Epithelial cell of esophagus (primary cell): ENCODE measurements around the gene TNNT3.
"Not testable (repeated sequence)": the region's sequence is repeated elsewhere in the genome, so short reads cannot be mapped to it uniquely, and the experiment has no call there.

Experiments
- DNase-seq: peaks from one replicate; pipeline ENCODE4 v3.0.0; 2010; ENCODE audit warnings: low read depth
- H3K4me3 ChIP-seq: 2 replicates; pipeline ENCODE4 v1.5.1; 2011; ENCODE audit warnings: mild to moderate bottlenecking, low read length, control low read depth
- CTCF ChIP-seq: IDR thresholded peaks from 2 replicates; pipeline ENCODE4 v1.5.1; 2011; ENCODE audit warnings: low read depth, mild to moderate bottlenecking, low read length, control low read depth, inconsistent platforms; ENCODE audit not compliant: insufficient read depth; ENCODE audit errors: missing control alignments

Gene TNNT3

GRCh38 chr11:1936072-1936780 lies 16.7 kb downstream of the TNNT3 start:
- no peak overlapping the region for H3K4me3 ChIP-seq
- DNase-seq: no peak
- TF ChIP-seq CTCF: no peak

GRCh38 chr11:1936781-1937615 lies 17.5 kb downstream of the TNNT3 start:
- no peak for DNase-seq
- TF ChIP-seq CTCF: no peak
- H3K4me3 ChIP-seq: no peak overlapping the region

GRCh38 chr11:1937616-1938342 lies 18.3 kb downstream of the TNNT3 start:
- no peak overlapping the region for H3K4me3 ChIP-seq
- no peak for DNase-seq
- TF ChIP-seq CTCF: no peak

- TF ChIP-seq CTCF: no peak
- H3K4me3 ChIP-seq: no peak overlapping the region
- no peak for DNase-seq
Measured at GRCh38 chr11:1938343-1939005, 19.0 kb downstream of the TNNT3 start.

GRCh38 chr11:1939006-1939625 lies 19.6 kb downstream of the TNNT3 start:
- no peak for TF ChIP-seq CTCF
- DNase-seq: no peak
- no peak overlapping the region for H3K4me3 ChIP-seq

GRCh38 chr11:1939788-1940187 lies 20.3 kb downstream of the TNNT3 start:
- H3K4me3 ChIP-seq, DNase-seq: not testable (repeated sequence)
